CD4-positive, alpha-beta T cell (primary cell): ENCODE measurements around the gene UNKL. TPM values are rescaled to one million over a fixed set of nuclear protein-coding genes. Genes with fewer than 3 reads are reported as not detected.

ENCODE experiments used
- ATAC-seq: fragments of 200-7000 bp; cut with Tn5 transposase; one replicate; pipeline ENCODE4 v1.10.0; 2022; ENCODE audit warnings: mild to moderate bottlenecking; ENCODE audit not compliant: poor library complexity
- CTCF ChIA-PET: fragments of 350-600 bp; sonication (Branson Sonifier 250); formaldehyde crosslinking; loops from one replicate; lab custom pipeline; 2021; ENCODE audit warnings: antibody characterized with exemption, inconsistent platforms; lab: Charles Lee
- POLR2A ChIA-PET: fragments of 350-600 bp; sonication (Branson Sonifier 250); formaldehyde crosslinking; loops from one replicate; lab custom pipeline; 2021; ENCODE audit warnings: antibody characterized with exemption, inconsistent platforms; lab: Charles Lee
- DNase-seq, 14 experiments: peaks; one replicate each; pipeline ENCODE4 v3.0.0-alpha.2; 2013 to 2020; ENCODE audit warnings: mixed read lengths in 2 of 14
- H3K27ac ChIP-seq, 2 donors: one replicate each; pipeline versions ENCODE4 v1.5.1 to v1.7.0; 2013; ENCODE audit warnings: low read length in 2 of 2, low read depth in 1 of 2, mild to moderate bottlenecking in 1 of 2
- H3K27me3 ChIP-seq, 2 experiments: 1 replicate in 1 of 2; 2 replicates in 1 of 2; pipeline versions ENCODE4 v1.6.1 to v1.7.0; 2013; ENCODE audit warnings: low read length in 2 of 2, control low read depth in 1 of 2, mild to moderate bottlenecking in 1 of 2, moderate library complexity in 1 of 2; ENCODE audit not compliant: insufficient read depth in 2 of 2, control insufficient read depth in 1 of 2
- H3K36me3 ChIP-seq: one replicate; pipeline ENCODE4 v1.6.1; 2013; ENCODE audit warnings: low read length, control low read depth; ENCODE audit not compliant: insufficient read depth
- H3K4me1 ChIP-seq: one replicate; pipeline ENCODE4 v1.6.1; 2013; ENCODE audit warnings: low read length, control low read depth; ENCODE audit not compliant: insufficient read depth
- H3K4me3 ChIP-seq: one replicate; pipeline ENCODE4 v1.5.1; 2013; ENCODE audit warnings: mild to moderate bottlenecking, low read length, moderate library complexity
- H3K9me3 ChIP-seq, 2 experiments: 1 replicate in 1 of 2; 2 replicates in 1 of 2; pipeline versions ENCODE4 v1.6.1 to v1.7.0; 2013; ENCODE audit warnings: low read length in 2 of 2, mild to moderate bottlenecking in 2 of 2, control low read depth in 1 of 2, moderate library complexity in 1 of 2; ENCODE audit not compliant: control insufficient read depth in 1 of 2, insufficient read depth in 1 of 2
- H3K27ac Mint-ChIP-seq: one replicate; pipeline ENCODE4 v1.8.0; 2020; ENCODE audit warnings: mixed read lengths
- H3K27me3 Mint-ChIP-seq: one replicate; pipeline ENCODE4 v1.8.0; 2021; ENCODE audit warnings: mixed read lengths
- H3K36me3 Mint-ChIP-seq: one replicate; pipeline ENCODE4 v1.8.0; 2021; ENCODE audit warnings: low read depth, mixed read lengths
- H3K4me1 Mint-ChIP-seq: one replicate; pipeline ENCODE4 v1.8.0; 2021; ENCODE audit warnings: low read depth, mixed read lengths
- H3K4me3 Mint-ChIP-seq: one replicate; pipeline ENCODE4 v1.8.0; 2020; ENCODE audit warnings: mild to moderate bottlenecking, mixed read lengths
- H3K9me3 Mint-ChIP-seq: one replicate; pipeline ENCODE4 v1.8.0; 2020; ENCODE audit warnings: mixed read lengths
- intact Hi-C, 2 experiments: fragments of 100-400 bp; cut with DNase I in 1 of 2; cut with micrococcal nuclease in 1 of 2; formaldehyde crosslinking; loops; one replicate each; pipeline versions ENCODE4 v1.15.1 to v1.9.0; 2023 to 2025; cut with DNase I, micrococcal nuclease
- total RNA-seq, 174 experiments: library from RNA in 2 of 174; stranded (reverse) in 2 of 174; gene quantifications; one replicate each; pipeline ENCODE4 v1.2.3 and lab custom pipeline; 2021 to 2026
- TF ChIP-seq, protein P1 (sequence below): fragments of 200-600 bp; IDR thresholded peaks from one replicate; pipeline ENCODE4 v1.8.0; 2022; ENCODE audit warnings: antibody characterized with exemption, mild to moderate bottlenecking

UNKL gene
- total RNA-seq, 2 experiments from 2014 or later: 52.6 to 53.2 TPM

DNA sequence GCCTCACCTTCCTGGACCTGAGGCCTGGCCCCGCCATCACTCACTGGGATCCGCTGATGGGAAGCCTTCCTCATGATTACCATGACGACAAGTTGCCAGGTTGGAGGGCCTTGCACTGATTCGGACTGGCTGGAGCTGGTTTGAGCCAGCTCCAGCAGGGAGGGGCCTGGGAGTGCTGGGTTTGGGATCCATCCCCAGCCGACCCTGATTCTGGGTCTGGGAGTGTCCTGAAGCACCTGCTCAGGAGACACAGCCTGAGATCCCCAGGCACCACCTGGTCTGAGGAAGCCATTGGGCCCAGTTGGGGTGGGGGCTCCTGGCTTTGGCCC is 86.9 kb downstream of the UNKL start:
- no peak overlapping the region for H3K4me3 ChIP-seq
- Mint-ChIP-seq H3K27me3 (peaks cover 6% of the 10 kb centered on the region), H3K36me3 (peaks cover 24% of the 10 kb centered on the region), H3K9me3 (no peaks in the 10 kb centered on the region), H3K4me1 (peaks cover 9% of the 10 kb centered on the region), H3K4me3 (no peak overlapping the region), H3K27ac (no peak overlapping the region)
- H3K27ac ChIP-seq: no peak overlapping the region
- H3K9me3 ChIP-seq: peaks cover 0 to 24% of the 10 kb centered on the region in 2 experiments
- TF ChIP-seq, protein P1, sequence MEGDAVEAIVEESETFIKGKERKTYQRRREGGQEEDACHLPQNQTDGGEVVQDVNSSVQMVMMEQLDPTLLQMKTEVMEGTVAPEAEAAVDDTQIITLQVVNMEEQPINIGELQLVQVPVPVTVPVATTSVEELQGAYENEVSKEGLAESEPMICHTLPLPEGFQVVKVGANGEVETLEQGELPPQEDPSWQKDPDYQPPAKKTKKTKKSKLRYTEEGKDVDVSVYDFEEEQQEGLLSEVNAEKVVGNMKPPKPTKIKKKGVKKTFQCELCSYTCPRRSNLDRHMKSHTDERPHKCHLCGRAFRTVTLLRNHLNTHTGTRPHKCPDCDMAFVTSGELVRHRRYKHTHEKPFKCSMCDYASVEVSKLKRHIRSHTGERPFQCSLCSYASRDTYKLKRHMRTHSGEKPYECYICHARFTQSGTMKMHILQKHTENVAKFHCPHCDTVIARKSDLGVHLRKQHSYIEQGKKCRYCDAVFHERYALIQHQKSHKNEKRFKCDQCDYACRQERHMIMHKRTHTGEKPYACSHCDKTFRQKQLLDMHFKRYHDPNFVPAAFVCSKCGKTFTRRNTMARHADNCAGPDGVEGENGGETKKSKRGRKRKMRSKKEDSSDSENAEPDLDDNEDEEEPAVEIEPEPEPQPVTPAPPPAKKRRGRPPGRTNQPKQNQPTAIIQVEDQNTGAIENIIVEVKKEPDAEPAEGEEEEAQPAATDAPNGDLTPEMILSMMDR: no peak
- H3K36me3 ChIP-seq: peaks cover 32% of the 10 kb centered on the region
- no peak for ATAC-seq
- intact Hi-C loops: no loop called here
- H3K4me1 ChIP-seq: peaks cover 19% of the 10 kb centered on the region
- no peak for DNase-seq
- ChIA-PET CTCF (no interaction called here), POLR2A (no interaction called here)
- peaks cover 15 to 16% of the 10 kb centered on the region in 2 experiments for H3K27me3 ChIP-seq

DNA sequence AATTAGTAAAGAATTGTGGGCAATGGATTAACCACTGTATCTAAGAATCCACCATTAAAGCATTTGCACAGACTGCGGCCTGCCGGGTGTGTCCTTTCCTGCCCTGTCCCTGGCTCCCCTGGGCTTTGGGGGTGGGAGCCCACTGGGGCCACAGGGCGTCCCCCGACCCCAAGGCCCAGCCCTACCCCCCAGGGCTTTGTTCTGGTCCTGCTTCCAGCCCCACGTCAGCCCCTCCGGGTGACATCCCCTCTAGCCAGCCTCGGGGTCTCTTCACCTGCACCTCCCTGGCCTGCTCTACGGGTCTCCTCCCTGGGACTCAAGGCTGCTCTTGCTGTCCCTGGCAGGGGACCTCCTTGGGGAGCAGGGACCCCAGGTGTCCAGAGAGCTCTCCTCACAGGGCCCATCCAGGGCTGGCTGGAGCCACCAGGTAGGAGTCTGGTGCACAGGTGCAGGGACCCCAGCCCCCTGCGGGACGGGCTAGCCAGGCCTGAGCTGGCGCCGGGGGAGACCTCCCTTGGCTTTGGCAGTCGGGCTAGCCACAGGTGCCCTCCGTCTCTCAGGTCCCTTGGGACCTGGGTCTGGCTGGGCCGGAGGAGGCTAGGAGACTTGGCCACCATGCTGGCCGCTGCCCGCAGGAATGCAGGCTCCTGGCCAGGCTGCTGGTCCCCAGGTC is 87.4 kb downstream of the UNKL start:
- H3K27me3 ChIP-seq: peaks cover 10 to 11% of the 10 kb centered on the region in 2 experiments
- no peak overlapping the region for H3K4me3 ChIP-seq
- TF ChIP-seq, protein P1: no peak
- peaks cover 14% of the 10 kb centered on the region for H3K4me1 ChIP-seq
- Mint-ChIP-seq H3K4me1 (peaks cover 7% of the 10 kb centered on the region), H3K36me3 (peaks cover 24% of the 10 kb centered on the region), H3K27ac (no peak overlapping the region), H3K9me3 (no peaks in the 10 kb centered on the region), H3K27me3 (peaks cover 4% of the 10 kb centered on the region), H3K4me3 (no peak overlapping the region)
- H3K9me3 ChIP-seq: peaks cover 0 to 21% of the 10 kb centered on the region in 2 experiments
- H3K27ac ChIP-seq: no peak overlapping the region
- DNase-seq: no peak
- ChIA-PET POLR2A (interaction anchor here (1.4 kb wide), 1 partner anchor 18 kb away, joined by 4 read pairs; the partner anchor contains the start of gene UBE2I), CTCF (no interaction called here)
- ATAC-seq: no peak
- intact Hi-C loops: no loop called here
- H3K36me3 ChIP-seq: peaks cover 32% of the 10 kb centered on the region

DNA sequence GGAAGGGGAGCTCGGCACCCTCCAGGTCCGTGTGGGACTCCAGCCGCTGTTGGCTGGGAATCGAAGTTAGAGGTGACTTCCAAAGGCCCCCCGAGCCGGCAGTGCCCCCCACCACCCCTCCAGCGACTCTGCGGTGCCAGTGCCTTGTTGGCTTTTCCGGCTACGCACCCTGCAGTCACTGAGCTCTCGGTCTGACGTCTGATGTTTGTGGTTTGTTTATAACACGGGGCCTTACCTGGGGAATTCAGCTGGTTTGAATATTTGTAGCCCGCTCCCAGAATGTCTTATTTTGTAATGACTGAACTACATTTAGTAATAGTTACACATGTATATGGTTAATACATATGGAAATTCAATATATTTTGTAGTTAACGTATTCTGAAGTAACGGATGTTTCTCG is 88.1 kb downstream of the UNKL start:
- ATAC-seq (no peak), DNase-seq (no peak)
- ChIA-PET CTCF (no interaction called here), POLR2A (interaction anchor here (1.4 kb wide), 1 partner anchor 17 kb away, joined by 4 read pairs; the partner anchor contains the start of gene UBE2I)
- Histone ChIP-seq H3K4me3 (no peak overlapping the region), H3K4me1 (peaks cover 7% of the 10 kb centered on the region), H3K27me3 (peaks cover 3 to 4% of the 10 kb centered on the region in 2 experiments), H3K36me3 (peaks cover 39% of the 10 kb centered on the region), H3K27ac (no peak overlapping the region), H3K9me3 (peaks cover 0 to 15% of the 10 kb centered on the region in 2 experiments)
- Mint-ChIP-seq H3K9me3 (no peaks in the 10 kb centered on the region), H3K27ac (no peak overlapping the region), H3K36me3 (peaks cover 24% of the 10 kb centered on the region), H3K4me1 (peaks cover 2% of the 10 kb centered on the region), H3K27me3 (no peaks in the 10 kb centered on the region), H3K4me3 (no peak overlapping the region)
- intact Hi-C loops: no loop called here
- TF ChIP-seq, protein P1: no peak
